K562 (cell line): ENCODE results near the gene CXCR2. TPM values are rescaled to one million over a fixed set of nuclear protein-coding genes. Genes with fewer than 3 reads are reported as not detected.

ENCODE experiments used
- CC2D1A ChIP-seq: fragments of 450-650 bp; IDR thresholded peaks from 2 replicates; pipeline ENCODE4 v1.6.1; 2017; ENCODE audit warnings: mild to moderate bottlenecking
- ILK ChIP-seq: fragments of 450-650 bp; IDR thresholded peaks from 2 replicates; pipeline ENCODE4 v1.6.1; 2016; ENCODE audit warnings: missing genetic modification characterization, low read depth, mild to moderate bottlenecking, missing compliant biosample characterization, moderate library complexity, borderline replicate concordance
- IRF2 ChIP-seq: sonication (generic); formaldehyde crosslinking; IDR thresholded peaks from 2 replicates; pipeline ENCODE4 v1.8.1; 2022; ENCODE audit warnings: mild to moderate bottlenecking, missing genetic modification reagents
- PHB ChIP-seq: fragments of 250-450 bp; sonication (Bioruptor Pico); IDR thresholded peaks from 2 replicates; pipeline ENCODE4 v1.5.0; 2021
- RCOR1 ChIP-seq, 2 experiments: IDR thresholded peaks; 2 replicates each; pipeline ENCODE4 v1.6.1; 2012; ENCODE audit warnings: low read depth in 2 of 2, low read length in 2 of 2, borderline replicate concordance in 1 of 2, improper control_type of control experiment in 1 of 2
- TAL1 ChIP-seq: fragments of 450-650 bp; IDR thresholded peaks from 2 replicates; pipeline ENCODE4 v1.6.1; 2016; ENCODE audit warnings: mild to moderate bottlenecking
- polyA plus RNA-seq, 8 experiments: library from polyadenylated mRNA; depleted of rRNA in 4 of 8; stranded (reverse) in 5 of 8; unstranded in 3 of 8; fragments of >200 nt; fragmentation: Nextera tagmentation in 2 of 8; fragmentation: Illumina TruSeq in 1 of 8; extraction: Ambion mirVana in 2 of 8; extraction: Trizol in 1 of 8; gene quantifications; 2 replicates each; pipeline versions ENCODE4 v1.2.1 to v1.2.3, GENCODE V29; 2011 to 2014; ENCODE audit warnings: inconsistent platforms in 1 of 8, missing spikeins in 1 of 8
- total RNA-seq, 7 experiments: library from RNA; depleted of rRNA in 6 of 7; stranded (reverse); fragments of >200 nt in 6 of 7; fragmentation: Illumina TruSeq in 2 of 7; extraction: Trizol in 2 of 7; gene quantifications; 2 replicates each; pipeline versions ENCODE4 v1.2.1 to v1.2.3, GENCODE V29; 2011 to 2021; ENCODE audit warnings: low replicate concordance in 1 of 7
- TF ChIP-seq, protein P1 (sequence below): fragments of 200-600 bp; sonication (generic); IDR thresholded peaks from one replicate; pipeline ENCODE4 v1.6.1; 2012; ENCODE audit warnings: mild to moderate bottlenecking, low read depth, low read length, inconsistent platforms
- TF ChIP-seq, protein P2 (sequence below): fragments of 450-650 bp; IDR thresholded peaks from 2 replicates; pipeline ENCODE4 v1.7.0; 2016; ENCODE audit warnings: borderline replicate concordance
- TF ChIP-seq, protein P3 (sequence below): IDR thresholded peaks from 2 replicates; pipeline ENCODE4 v1.6.1; 2011; ENCODE audit warnings: borderline replicate concordance, low read depth, mild to moderate bottlenecking, moderate library complexity, low read length; ENCODE audit not compliant: insufficient read depth, poor library complexity, severe bottlenecking

The CXCR2 gene
- total and polyA plus RNA-seq, 9 of the 15 experiments (the other 6 are each of a cell fraction or from before 2014, with no cell fraction given) = not detected

DNA sequence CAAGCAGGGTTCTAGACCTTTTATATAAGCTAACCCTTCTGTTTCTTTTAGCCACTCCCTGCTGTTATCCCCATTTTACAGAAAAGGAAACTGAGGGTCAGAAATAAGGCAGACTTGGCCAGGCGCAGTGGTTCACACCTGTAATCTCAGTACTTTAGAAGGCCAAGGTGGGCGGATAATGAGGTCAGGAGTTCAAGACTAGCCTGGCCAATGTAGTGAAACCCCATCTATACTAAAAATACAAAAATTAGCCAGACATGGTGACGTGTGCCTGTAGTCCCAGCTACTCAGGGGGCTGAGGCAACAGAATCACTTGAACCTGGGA lies 42.5 kb upstream of the CXCR2 start (continued):
- TF ChIP-seq, protein P1, sequence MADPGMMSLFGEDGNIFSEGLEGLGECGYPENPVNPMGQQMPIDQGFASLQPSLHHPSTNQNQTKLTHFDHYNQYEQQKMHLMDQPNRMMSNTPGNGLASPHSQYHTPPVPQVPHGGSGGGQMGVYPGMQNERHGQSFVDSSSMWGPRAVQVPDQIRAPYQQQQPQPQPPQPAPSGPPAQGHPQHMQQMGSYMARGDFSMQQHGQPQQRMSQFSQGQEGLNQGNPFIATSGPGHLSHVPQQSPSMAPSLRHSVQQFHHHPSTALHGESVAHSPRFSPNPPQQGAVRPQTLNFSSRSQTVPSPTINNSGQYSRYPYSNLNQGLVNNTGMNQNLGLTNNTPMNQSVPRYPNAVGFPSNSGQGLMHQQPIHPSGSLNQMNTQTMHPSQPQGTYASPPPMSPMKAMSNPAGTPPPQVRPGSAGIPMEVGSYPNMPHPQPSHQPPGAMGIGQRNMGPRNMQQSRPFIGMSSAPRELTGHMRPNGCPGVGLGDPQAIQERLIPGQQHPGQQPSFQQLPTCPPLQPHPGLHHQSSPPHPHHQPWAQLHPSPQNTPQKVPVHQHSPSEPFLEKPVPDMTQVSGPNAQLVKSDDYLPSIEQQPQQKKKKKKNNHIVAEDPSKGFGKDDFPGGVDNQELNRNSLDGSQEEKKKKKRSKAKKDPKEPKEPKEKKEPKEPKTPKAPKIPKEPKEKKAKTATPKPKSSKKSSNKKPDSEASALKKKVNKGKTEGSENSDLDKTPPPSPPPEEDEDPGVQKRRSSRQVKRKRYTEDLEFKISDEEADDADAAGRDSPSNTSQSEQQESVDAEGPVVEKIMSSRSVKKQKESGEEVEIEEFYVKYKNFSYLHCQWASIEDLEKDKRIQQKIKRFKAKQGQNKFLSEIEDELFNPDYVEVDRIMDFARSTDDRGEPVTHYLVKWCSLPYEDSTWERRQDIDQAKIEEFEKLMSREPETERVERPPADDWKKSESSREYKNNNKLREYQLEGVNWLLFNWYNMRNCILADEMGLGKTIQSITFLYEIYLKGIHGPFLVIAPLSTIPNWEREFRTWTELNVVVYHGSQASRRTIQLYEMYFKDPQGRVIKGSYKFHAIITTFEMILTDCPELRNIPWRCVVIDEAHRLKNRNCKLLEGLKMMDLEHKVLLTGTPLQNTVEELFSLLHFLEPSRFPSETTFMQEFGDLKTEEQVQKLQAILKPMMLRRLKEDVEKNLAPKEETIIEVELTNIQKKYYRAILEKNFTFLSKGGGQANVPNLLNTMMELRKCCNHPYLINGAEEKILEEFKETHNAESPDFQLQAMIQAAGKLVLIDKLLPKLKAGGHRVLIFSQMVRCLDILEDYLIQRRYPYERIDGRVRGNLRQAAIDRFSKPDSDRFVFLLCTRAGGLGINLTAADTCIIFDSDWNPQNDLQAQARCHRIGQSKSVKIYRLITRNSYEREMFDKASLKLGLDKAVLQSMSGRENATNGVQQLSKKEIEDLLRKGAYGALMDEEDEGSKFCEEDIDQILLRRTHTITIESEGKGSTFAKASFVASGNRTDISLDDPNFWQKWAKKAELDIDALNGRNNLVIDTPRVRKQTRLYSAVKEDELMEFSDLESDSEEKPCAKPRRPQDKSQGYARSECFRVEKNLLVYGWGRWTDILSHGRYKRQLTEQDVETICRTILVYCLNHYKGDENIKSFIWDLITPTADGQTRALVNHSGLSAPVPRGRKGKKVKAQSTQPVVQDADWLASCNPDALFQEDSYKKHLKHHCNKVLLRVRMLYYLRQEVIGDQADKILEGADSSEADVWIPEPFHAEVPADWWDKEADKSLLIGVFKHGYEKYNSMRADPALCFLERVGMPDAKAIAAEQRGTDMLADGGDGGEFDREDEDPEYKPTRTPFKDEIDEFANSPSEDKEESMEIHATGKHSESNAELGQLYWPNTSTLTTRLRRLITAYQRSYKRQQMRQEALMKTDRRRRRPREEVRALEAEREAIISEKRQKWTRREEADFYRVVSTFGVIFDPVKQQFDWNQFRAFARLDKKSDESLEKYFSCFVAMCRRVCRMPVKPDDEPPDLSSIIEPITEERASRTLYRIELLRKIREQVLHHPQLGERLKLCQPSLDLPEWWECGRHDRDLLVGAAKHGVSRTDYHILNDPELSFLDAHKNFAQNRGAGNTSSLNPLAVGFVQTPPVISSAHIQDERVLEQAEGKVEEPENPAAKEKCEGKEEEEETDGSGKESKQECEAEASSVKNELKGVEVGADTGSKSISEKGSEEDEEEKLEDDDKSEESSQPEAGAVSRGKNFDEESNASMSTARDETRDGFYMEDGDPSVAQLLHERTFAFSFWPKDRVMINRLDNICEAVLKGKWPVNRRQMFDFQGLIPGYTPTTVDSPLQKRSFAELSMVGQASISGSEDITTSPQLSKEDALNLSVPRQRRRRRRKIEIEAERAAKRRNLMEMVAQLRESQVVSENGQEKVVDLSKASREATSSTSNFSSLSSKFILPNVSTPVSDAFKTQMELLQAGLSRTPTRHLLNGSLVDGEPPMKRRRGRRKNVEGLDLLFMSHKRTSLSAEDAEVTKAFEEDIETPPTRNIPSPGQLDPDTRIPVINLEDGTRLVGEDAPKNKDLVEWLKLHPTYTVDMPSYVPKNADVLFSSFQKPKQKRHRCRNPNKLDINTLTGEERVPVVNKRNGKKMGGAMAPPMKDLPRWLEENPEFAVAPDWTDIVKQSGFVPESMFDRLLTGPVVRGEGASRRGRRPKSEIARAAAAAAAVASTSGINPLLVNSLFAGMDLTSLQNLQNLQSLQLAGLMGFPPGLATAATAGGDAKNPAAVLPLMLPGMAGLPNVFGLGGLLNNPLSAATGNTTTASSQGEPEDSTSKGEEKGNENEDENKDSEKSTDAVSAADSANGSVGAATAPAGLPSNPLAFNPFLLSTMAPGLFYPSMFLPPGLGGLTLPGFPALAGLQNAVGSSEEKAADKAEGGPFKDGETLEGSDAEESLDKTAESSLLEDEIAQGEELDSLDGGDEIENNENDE = no peak
- TF ChIP-seq, protein P2, sequence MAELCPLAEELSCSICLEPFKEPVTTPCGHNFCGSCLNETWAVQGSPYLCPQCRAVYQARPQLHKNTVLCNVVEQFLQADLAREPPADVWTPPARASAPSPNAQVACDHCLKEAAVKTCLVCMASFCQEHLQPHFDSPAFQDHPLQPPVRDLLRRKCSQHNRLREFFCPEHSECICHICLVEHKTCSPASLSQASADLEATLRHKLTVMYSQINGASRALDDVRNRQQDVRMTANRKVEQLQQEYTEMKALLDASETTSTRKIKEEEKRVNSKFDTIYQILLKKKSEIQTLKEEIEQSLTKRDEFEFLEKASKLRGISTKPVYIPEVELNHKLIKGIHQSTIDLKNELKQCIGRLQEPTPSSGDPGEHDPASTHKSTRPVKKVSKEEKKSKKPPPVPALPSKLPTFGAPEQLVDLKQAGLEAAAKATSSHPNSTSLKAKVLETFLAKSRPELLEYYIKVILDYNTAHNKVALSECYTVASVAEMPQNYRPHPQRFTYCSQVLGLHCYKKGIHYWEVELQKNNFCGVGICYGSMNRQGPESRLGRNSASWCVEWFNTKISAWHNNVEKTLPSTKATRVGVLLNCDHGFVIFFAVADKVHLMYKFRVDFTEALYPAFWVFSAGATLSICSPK = no peak
- TF ChIP-seq CC2D1A (no peak), PHB (no peak), ILK (tag) (no peak), TAL1 (no peak), RCOR1 (IDR thresholded peaks at IDR 0.05; ENCODE audit: borderline replicate concordance in 1 of 2, low read depth in 2 of 2, low read length in 2 of 2) (no peak), IRF2 (CRISPR knock-in tag) (no peak)
- TF ChIP-seq, protein P3, sequence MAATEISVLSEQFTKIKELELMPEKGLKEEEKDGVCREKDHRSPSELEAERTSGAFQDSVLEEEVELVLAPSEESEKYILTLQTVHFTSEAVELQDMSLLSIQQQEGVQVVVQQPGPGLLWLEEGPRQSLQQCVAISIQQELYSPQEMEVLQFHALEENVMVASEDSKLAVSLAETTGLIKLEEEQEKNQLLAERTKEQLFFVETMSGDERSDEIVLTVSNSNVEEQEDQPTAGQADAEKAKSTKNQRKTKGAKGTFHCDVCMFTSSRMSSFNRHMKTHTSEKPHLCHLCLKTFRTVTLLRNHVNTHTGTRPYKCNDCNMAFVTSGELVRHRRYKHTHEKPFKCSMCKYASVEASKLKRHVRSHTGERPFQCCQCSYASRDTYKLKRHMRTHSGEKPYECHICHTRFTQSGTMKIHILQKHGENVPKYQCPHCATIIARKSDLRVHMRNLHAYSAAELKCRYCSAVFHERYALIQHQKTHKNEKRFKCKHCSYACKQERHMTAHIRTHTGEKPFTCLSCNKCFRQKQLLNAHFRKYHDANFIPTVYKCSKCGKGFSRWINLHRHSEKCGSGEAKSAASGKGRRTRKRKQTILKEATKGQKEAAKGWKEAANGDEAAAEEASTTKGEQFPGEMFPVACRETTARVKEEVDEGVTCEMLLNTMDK = no peak
